ENCODE data around the gene HS6ST1. TPM values are rescaled to one million over a fixed set of nuclear protein-coding genes. Genes with fewer than 3 reads are reported as not detected.
A peak's percentile ranks its signal among the peaks of the same experiment; 100 is the strongest.
"Not testable (repeated sequence)": the region's sequence is repeated elsewhere in the genome, so short reads cannot be mapped to it uniquely, and the experiment has no call there.

Gene HS6ST1
- total RNA-seq, 1 donor from 2014 or later = 27.2 TPM

- DNase-seq (ENCODE audit: low spot score) = peak; percentile 38
- no peak for ATAC-seq
- intact Hi-C loops (cut with DNase I) = no loop called here
Observed at GRCh38 chr2:128263902-128264331, 54.8 kb downstream of the HS6ST1 start.

GRCh38 chr2:128262315-128263253, 56.1 kb downstream of the HS6ST1 start:
- intact Hi-C loops (cut with DNase I) = no loop called here
- ATAC-seq (no peak), DNase-seq (ENCODE audit: low spot score) (no peak)

- intact Hi-C loops (cut with DNase I) = no loop called here
- peak; percentile 23 for ATAC-seq
- no peak for DNase-seq (ENCODE audit: low spot score)
Observed at GRCh38 chr2:128261245-128262128, 57.2 kb downstream of the HS6ST1 start.

DNA sequence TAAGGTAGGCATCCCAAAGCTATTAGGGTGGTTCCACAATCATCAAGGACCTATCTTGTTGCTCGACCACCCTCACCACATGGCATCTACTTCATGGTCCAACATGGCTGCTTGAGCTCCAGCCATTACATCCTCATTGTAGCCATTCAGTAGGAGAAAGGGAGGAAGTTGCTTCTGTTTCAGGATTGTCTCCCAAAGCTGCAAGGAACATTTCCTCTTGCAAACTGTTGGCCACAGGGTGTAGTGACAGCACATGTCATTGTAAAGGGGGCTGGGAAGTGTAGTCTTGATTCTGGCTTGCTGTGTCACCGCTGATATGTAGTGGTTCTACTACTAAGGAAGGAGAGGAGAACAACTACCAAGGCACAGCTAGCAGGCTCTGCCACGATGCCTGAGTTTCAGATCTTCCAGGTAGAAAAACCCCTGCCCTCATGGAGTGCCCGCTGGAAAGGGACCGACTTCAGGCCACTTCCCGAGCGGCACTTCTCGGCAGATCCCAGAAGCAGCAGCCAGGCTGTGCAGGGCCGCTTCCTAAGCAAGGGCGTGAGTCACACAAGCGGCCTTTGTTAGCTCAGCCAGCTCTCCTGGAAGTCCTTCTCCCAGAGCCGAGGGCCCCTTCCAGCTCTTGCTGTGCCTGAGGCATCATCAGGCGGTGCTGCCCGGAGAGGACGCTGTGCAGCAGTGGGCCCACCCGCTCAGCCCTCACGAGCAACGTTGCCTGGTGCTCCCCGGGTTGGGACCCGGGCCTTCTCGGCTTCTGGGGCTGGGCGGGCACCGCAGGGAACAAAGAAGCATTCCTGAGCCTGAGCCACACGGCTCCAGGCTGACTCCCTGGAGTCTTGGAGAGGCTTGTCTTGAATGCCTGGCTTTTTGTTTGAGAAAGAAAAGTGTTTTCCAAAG, 58.2 kb downstream of the HS6ST1 start:
- intact Hi-C loops (cut with DNase I) = no loop called here
- ATAC-seq (peak; percentile 95), DNase-seq (ENCODE audit: low spot score) (peak; percentile 78)

DNA sequence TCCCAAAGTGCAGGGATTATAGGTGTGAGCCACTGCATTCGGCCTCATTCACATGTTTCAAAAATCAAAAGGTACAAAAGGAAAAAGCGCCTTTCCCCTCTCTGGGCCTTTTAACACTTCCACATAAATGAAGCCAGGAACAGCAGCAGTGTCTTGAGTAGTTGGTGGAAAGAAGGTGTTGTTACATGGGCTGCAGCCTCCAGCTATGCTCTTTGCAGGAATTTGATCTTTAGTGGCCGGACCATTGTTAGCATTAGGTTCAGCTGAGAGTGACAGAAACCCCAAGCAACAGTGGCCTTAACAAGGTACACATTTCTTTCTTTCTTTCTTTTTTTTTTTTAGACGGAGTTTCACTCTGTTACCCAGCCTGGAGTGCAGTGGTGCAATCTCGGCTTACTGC, 59.1 kb downstream of the HS6ST1 start:
- intact Hi-C loops (cut with DNase I) = no loop called here
- DNase-seq (ENCODE audit: low spot score) (no peak), ATAC-seq (no peak)

DNA sequence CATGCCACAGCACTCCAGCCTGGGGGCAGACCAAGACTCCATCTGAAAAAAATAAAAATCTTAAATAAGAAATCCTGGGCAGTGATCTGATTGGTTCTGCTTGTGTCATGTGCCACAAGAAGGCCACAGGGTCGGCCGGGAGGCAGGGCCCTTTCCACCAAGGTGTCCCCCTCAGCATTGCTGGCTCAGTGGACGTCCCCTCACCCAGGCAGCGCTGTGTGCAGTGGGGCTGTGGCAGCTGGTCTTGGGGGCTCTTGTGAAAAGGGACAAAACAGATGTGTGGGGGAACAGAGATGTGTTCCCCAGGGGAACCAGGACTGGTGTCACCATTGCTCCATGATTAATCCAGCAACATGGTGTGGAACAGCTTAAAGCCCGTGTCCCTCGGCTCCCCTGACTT, 60.5 kb downstream of the HS6ST1 start:
- intact Hi-C loops (cut with DNase I) = no loop called here
- ATAC-seq (no peak), DNase-seq (ENCODE audit: low spot score) (no peak)

DNA sequence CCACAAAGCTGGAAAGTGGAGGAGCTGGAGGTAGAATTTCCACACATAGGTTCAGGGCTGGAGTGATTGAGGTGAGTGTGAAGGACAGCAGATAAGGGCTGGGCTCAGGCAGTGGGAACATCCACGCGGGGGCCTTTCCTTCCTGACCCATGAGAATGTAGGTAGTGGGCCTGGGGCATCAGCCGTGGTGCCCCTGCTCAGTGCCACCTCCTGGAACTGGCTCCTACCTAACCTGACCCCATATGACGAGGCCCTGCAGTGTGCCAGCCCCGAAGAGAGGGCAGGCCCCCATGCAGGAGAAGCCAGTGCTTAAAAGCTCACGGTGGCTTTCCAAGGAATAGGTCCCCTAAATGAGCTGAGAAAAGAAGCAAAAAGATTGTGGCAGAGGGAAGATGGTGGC, 66.2 kb downstream of the HS6ST1 start:
- ATAC-seq (no peak), DNase-seq (ENCODE audit: low spot score) (no peak)
- intact Hi-C loops (cut with DNase I) = no loop called here

DNA sequence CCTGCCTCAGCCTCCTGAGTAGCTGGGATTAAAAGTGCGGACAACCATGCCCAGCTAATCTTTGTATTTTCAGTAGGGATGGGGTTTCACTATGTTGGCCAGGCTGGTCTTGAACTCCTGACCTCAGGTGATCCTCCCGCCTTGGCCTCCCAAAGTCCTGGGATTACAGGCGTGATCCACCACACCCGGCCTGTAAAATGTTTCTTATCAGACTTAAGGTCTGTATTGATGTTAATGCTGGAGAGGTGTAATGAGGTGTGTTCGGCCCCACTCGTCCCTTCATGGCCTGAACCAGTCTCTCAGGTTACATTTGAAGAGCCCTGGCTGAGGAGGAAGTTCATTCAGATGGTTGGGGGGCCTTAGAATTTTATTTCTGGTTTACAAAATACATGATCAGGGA, 66.6 kb downstream of the HS6ST1 start:
- ATAC-seq; DNase-seq (ENCODE audit: low spot score); intact Hi-C loops (cut with DNase I): not testable (repeated sequence)

- DNase-seq (ENCODE audit: low spot score) (no peak), ATAC-seq (peak; percentile 69)
- intact Hi-C loops (cut with DNase I) = no loop called here
Observed at GRCh38 chr2:128250229-128251025, 68.2 kb downstream of the HS6ST1 start.

- peak; percentile 71 for ATAC-seq
- no peak for DNase-seq (ENCODE audit: low spot score)
- intact Hi-C loops (cut with DNase I) = no loop called here
Observed at GRCh38 chr2:128249555-128249954, 69.1 kb downstream of the HS6ST1 start.

- no peak for ATAC-seq
- no peak for DNase-seq (ENCODE audit: low spot score)
- intact Hi-C loops (cut with DNase I) = no loop called here
Observed at GRCh38 chr2:128245813-128246212, 72.9 kb downstream of the HS6ST1 start.

DNA sequence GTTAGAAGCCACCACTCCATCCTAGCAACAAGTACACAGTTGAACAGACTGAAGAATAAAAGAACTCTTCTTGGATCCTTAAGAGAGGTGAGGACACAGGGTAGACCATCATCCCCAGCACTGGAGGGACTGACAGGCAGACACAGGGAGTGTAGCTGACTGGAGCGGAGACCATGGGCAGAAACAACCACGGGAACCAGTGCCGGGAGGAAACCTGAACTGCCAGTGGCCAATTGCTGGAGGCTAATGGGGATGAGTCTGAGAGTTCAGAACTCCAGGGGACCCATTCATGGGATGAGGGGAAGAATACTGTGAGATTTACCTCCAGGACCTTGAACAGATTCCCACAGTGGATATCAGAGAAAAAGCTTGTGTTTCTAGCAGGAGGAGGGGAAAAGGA, 76.8 kb downstream of the HS6ST1 start:
- intact Hi-C loops (cut with DNase I) = no loop called here
- ATAC-seq (no peak), DNase-seq (ENCODE audit: low spot score) (no peak)

DNA sequence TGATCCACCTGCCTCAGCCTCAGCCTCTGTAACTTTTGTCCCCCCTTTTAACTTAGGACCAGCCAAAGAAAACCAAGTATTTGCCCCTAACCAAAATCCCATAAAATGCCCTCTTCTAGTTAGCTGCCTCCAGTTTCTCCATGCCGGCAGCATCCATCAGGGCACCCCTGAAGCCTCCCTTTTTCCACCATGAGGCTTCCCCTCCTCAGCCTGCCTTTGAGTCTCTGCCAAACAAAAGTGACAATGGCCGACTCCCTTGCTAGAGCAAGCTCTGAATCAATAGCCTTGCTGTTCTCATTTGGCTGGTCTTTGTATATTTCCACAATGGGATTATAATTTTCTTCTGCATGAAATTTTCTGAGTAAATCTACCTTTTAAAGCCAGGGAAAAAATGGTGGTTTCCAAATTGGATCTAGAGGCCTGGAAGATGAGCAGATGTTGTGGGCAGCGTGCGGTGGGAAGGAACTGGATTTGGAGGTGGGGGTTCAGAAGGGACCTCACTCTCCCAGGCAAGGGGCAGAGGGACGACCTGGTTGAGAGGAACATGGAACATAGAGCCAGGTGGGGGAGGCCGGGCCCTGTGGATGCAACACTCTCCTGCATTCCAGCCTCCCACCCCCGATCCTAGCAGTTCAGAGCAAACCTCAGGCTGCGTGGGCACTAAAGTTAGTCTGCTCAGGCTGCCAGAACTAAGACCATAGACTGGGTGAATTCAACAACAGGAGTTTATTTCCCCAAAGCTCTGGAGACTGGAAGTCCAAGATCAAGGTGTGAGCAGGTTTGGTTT, 80.6 kb downstream of the HS6ST1 start:
- DNase-seq (ENCODE audit: low spot score) (no peak), ATAC-seq (no peak)
- intact Hi-C loops (cut with DNase I) = no loop called here

DNA sequence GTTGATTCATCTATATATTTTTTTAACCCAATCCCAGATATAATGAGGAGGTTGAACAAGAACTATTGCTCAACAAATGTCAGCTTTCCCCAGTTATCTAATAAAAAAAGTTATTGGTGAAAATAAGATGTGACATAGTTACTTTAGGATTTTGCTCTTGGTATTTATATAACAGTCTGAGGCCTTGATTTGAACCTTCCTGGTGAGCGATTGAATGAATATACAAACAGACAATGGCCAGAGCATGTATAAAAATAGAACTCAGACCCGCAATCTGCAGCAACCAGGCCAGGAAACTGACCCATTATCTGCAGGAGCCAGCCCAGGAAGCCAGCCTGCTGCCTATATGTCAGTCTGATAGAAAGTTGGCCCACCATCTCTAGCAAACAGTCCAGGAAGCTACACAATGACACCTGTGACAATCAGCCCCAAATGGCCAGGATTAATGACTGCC, 81.6 kb downstream of the HS6ST1 start:
- intact Hi-C loops (cut with DNase I) = no loop called here
- ATAC-seq = no peak
- DNase-seq (ENCODE audit: low spot score) = no peak

GRCh38 chr2:128236491-128237035, 82.1 kb downstream of the HS6ST1 start:
- intact Hi-C loops (cut with DNase I) = no loop called here
- DNase-seq (ENCODE audit: low spot score) = no peak
- ATAC-seq = no peak

GRCh38 chr2:128235581-128235980, 83.1 kb downstream of the HS6ST1 start:
- ATAC-seq (no peak), DNase-seq (ENCODE audit: low spot score) (no peak)
- intact Hi-C loops (cut with DNase I) = no loop called here

DNA sequence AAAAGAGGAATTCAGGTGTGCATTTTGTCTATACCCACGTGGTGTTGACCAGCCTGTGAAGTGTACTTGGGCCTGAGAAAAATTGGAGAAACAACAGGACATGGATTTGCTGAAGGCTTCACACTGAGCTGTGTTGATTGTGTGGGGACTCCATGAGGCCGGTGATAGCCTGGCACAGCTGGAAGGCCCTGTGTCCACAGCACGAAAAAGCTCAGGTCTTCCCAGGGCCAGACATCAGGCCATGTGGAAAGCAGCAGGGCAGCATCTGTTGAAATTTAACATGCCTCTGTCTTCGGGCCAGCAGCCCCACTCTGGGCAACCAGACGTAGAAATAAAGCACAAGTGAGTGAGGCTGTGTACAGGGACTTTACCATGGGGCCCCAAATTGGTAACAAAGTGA, 84.1 kb downstream of the HS6ST1 start:
- ATAC-seq = no peak
- intact Hi-C loops (cut with DNase I) = no loop called here

More for the DNA sequence above, 84.1 kb downstream of the HS6ST1 start:
- no peak for DNase-seq (ENCODE audit: low spot score)
